PC-9 (cell line): ENCODE data around the gene ATF6.

ENCODE experiments used
- EZH2 ChIP-seq: fragments of 200-600 bp; sonication (generic); IDR thresholded peaks from 2 replicates; pipeline ENCODE4 v1.8.0; 2017; ENCODE audit warnings: antibody characterized with exemption, low read depth
- TF ChIP-seq, protein P1 (sequence below): fragments of 200-600 bp; sonication (generic); conservative IDR thresholded peaks from 2 replicates; pipeline ENCODE4 v1.6.1; 2017; ENCODE audit warnings: mixed run types, antibody characterized with exemption, mild to moderate bottlenecking, moderate library complexity

DNA sequence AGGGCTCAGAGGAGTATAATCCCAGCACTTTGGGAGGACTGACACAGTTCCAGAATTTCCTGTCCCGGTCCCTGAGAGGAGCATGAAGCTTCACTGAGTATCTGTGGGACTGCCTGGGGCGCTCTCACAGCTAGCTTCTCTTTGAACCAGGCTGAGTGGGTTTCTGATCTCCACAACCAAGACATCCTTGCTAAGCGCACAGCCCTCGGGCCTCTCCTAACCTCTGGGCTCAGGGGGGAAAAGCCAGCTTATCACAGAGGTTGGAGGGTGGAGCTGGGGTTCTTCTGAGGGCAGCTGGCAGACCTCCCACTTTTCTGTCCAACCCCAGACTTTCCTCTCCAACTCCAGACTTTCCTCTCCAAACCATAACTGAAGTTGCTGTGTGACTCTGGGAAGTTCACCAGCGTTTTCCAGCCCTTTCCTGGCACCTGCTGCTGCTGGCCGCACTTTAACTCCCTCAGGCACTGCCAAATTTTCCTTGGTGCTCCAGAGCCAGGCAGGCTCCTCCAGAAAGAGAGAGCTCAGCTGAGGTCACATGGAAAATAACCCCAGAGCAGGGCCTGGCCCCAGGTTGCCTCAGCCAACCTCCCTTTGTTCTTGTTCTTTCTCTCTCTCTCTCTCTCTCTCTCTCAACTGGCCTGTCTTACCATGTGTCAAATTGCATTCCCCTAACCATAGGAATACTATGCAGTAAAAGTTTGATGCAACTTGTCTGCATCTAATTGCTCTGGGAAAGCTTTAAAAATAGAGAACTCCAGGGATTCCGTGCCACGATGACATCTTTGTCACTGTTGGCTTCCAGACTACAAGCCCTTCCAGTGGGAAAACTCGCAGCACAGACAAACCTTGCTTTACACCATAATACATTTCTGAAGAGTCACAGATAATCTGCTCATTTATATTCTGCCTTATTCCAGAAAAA lies 208.1 kb downstream of the ATF6 start:
- TF ChIP-seq, protein P1, sequence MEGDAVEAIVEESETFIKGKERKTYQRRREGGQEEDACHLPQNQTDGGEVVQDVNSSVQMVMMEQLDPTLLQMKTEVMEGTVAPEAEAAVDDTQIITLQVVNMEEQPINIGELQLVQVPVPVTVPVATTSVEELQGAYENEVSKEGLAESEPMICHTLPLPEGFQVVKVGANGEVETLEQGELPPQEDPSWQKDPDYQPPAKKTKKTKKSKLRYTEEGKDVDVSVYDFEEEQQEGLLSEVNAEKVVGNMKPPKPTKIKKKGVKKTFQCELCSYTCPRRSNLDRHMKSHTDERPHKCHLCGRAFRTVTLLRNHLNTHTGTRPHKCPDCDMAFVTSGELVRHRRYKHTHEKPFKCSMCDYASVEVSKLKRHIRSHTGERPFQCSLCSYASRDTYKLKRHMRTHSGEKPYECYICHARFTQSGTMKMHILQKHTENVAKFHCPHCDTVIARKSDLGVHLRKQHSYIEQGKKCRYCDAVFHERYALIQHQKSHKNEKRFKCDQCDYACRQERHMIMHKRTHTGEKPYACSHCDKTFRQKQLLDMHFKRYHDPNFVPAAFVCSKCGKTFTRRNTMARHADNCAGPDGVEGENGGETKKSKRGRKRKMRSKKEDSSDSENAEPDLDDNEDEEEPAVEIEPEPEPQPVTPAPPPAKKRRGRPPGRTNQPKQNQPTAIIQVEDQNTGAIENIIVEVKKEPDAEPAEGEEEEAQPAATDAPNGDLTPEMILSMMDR = no peak
- TF ChIP-seq EZH2 = no peak
